Stimulated activated CD4-positive, alpha-beta T cell treated with anti-CD3 and anti-CD28 coated beads, Interleukin-1b, Interleukin-23, amount 100 ng/mL, for 1 hour (primary cell): Measurements from ENCODE around the gene NCAPH2.

Experiments
- DNase-seq, 2 donors: peaks; one replicate each; pipeline ENCODE4 v3.0.0-alpha.2; 2020; ENCODE audit warnings: low read depth in 2 of 2

NCAPH2 gene

GRCh38 chr22:50573491-50574382, 65.7 kb downstream of the NCAPH2 start:
- DNase-seq, result no peak

DNA sequence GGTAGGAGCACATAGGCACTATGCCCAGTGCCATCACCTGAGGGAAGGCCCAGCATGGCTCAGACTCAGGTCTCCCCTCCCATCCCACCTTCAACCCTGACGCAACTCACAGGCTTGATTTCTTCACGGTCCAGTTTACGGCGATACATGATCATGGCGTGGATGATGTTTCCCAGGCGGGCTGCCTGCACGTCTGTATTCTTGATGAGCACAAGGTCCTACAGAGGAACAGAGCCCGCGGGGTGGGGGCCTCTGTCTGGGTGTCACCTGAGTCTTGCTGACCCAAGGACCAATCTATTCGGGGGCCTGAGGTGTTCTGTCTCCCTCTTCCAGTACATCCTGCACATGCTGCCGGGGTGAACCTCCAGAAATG, 66.3 kb downstream of the NCAPH2 start:
- no peak for DNase-seq
